Subcutaneous adipose tissue (tissue), 4 donors: ENCODE results near the gene PBLD. TPM values are rescaled to one million over a fixed set of nuclear protein-coding genes. Genes with fewer than 3 reads are reported as not detected.

ENCODE experiments used
- CTCF ChIP-seq: fragments of 450-650 bp; IDR thresholded peaks from one replicate; pipeline ENCODE4 v1.5.1; 2016; ENCODE audit warnings: low read depth, mild to moderate bottlenecking, control low read depth, antibody characterized with exemption, moderate library complexity
- total RNA-seq, 4 donors: library from RNA; depleted of rRNA; stranded (reverse); fragments of >200 nt; gene quantifications; one replicate each; pipeline ENCODE4 v1.1.0, GENCODE V29; 2016

The PBLD gene
- total RNA-seq, 4 donors from 2014 or later, result 7.7 to 15.4 (median 12.7) TPM

GRCh38 chr10:68302871-68303270 lies 29.9 kb downstream of the PBLD start:
- TF ChIP-seq CTCF, result no peak

- no peak for TF ChIP-seq CTCF
Observed at GRCh38 chr10:68302503-68302823, 30.3 kb downstream of the PBLD start.

- no peak for TF ChIP-seq CTCF
Observed at GRCh38 chr10:68301790-68302502, 30.8 kb downstream of the PBLD start.

- TF ChIP-seq CTCF, result no peak
Observed at GRCh38 chr10:68301301-68301700, 31.4 kb downstream of the PBLD start.

- TF ChIP-seq CTCF, result no peak
Observed at GRCh38 chr10:68296843-68297663, 35.7 kb downstream of the PBLD start.

- TF ChIP-seq CTCF, result no peak
Observed at GRCh38 chr10:68290736-68291135, 42.0 kb downstream of the PBLD start.

GRCh38 chr10:68288717-68289116 lies 44.0 kb downstream of the PBLD start:
- TF ChIP-seq CTCF, result no peak
